GM21529 (cell line): ENCODE results near the gene NTRK3.

Source experiments
- ATAC-seq: cut with Tn5 transposase; IDR thresholded peaks from one replicate; pipeline ENCODE4 v1.9.1; 2021; ENCODE audit not compliant: unreplicated experiment

Gene NTRK3

GRCh38 chr15:88012688-88013087, 243.9 kb downstream of the NTRK3 start:
- no peak for ATAC-seq

- no peak for ATAC-seq
Measured at GRCh38 chr15:88012233-88012632, 244.3 kb downstream of the NTRK3 start.

- ATAC-seq = no peak
Measured at GRCh38 chr15:88011533-88011932, 245.0 kb downstream of the NTRK3 start.

- no peak for ATAC-seq
Measured at GRCh38 chr15:88006146-88006545, 250.4 kb downstream of the NTRK3 start.

- no peak for ATAC-seq
Measured at GRCh38 chr15:88004399-88004798, 252.1 kb downstream of the NTRK3 start.

GRCh38 chr15:88003541-88004327, 252.8 kb downstream of the NTRK3 start:
- ATAC-seq = no peak

- ATAC-seq = no peak
Measured at GRCh38 chr15:88002706-88003105, 253.8 kb downstream of the NTRK3 start.

- no peak for ATAC-seq
Measured at GRCh38 chr15:87998630-87999029, 257.9 kb downstream of the NTRK3 start.

- no peak for ATAC-seq
Measured at GRCh38 chr15:87986776-87987175, 269.8 kb downstream of the NTRK3 start.

- no peak for ATAC-seq
Measured at GRCh38 chr15:87985451-87985850, 271.1 kb downstream of the NTRK3 start.

GRCh38 chr15:87981969-87982368, 274.6 kb downstream of the NTRK3 start:
- ATAC-seq = no peak

- no peak for ATAC-seq
Measured at GRCh38 chr15:87977907-87978306, 278.6 kb downstream of the NTRK3 start.

GRCh38 chr15:87976552-87976951, 280.0 kb downstream of the NTRK3 start:
- ATAC-seq = no peak

GRCh38 chr15:87973501-87974215, 282.9 kb downstream of the NTRK3 start:
- ATAC-seq = no peak

GRCh38 chr15:87971076-87971475, 285.5 kb downstream of the NTRK3 start:
- ATAC-seq = no peak

- ATAC-seq = no peak
Measured at GRCh38 chr15:87967951-87968350, 288.6 kb downstream of the NTRK3 start.

- ATAC-seq = no peak
Measured at GRCh38 chr15:87965304-87965703, 291.2 kb downstream of the NTRK3 start.

- ATAC-seq = no peak
Measured at GRCh38 chr15:87962428-87962827, 294.1 kb downstream of the NTRK3 start.

- no peak for ATAC-seq
Measured at GRCh38 chr15:87961851-87962420, 294.6 kb downstream of the NTRK3 start.

- ATAC-seq = no peak
Measured at GRCh38 chr15:87959662-87960061, 296.9 kb downstream of the NTRK3 start.

GRCh38 chr15:87959080-87959479, 297.5 kb downstream of the NTRK3 start:
- no peak for ATAC-seq

- ATAC-seq = no peak
Measured at GRCh38 chr15:87955284-87955909, 301.1 kb downstream of the NTRK3 start.
